ENCODE results near the gene TMEM134. TPM values are rescaled to one million over a fixed set of nuclear protein-coding genes. Genes with fewer than 3 reads are reported as not detected.
A peak's percentile ranks its signal among the peaks of the same experiment; 100 is the strongest.
"Not testable (repeated sequence)": the region's sequence is repeated elsewhere in the genome, so short reads cannot be mapped to it uniquely, and the experiment has no call there.

The TMEM134 gene, protein sequence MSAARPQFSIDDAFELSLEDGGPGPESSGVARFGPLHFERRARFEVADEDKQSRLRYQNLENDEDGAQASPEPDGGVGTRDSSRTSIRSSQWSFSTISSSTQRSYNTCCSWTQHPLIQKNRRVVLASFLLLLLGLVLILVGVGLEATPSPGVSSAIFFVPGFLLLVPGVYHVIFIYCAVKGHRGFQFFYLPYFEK
- total RNA-seq (2014; rRNA removed; shearing (Covaris generic)): 42.5 and 67.7 TPM in 2 replicates

DNA sequence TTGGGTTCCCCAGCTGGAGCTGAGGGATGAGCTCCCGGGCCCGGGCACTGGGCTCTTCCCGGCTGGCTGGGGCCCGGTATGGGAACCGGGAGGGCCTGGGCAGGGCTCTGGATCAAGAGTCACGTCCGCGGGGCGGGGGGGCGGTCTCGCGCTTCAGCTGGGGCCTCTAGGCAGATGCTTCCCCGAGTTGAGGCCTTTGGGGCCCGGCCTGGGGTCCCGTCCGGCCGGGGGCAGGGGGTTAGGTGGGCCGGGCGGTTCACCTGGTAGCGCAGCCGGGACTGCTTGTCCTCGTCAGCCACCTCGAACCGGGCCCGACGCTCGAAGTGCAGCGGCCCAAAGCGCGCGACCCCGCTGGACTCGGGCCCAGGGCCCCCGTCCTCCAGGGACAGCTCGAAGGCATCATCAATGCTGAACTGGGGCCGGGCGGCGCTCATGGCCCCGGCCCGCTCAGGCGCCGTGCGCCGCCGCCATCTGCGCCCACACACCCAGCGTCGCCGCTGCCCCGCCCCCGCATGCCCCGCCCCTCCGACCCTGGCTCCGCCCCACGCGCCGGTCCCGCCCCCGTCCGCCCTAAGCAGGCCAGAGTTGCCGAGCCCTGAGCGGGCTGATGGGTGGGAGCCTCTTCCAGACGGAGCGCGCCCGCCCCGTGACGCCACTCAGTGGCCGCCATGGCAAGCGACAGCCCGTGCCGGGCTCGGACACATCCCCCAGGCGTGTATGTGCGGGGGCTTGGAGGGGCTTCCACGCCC, at the start of gene TMEM134:
TMEM134 (minus strand) TSS at position 493 of the 749 bp plus-strand sequence; CDS start at position 434, 59 bp downstream.
- peak; percentile 94 for DNase-seq (ENCODE audit: low spot score)

DNA sequence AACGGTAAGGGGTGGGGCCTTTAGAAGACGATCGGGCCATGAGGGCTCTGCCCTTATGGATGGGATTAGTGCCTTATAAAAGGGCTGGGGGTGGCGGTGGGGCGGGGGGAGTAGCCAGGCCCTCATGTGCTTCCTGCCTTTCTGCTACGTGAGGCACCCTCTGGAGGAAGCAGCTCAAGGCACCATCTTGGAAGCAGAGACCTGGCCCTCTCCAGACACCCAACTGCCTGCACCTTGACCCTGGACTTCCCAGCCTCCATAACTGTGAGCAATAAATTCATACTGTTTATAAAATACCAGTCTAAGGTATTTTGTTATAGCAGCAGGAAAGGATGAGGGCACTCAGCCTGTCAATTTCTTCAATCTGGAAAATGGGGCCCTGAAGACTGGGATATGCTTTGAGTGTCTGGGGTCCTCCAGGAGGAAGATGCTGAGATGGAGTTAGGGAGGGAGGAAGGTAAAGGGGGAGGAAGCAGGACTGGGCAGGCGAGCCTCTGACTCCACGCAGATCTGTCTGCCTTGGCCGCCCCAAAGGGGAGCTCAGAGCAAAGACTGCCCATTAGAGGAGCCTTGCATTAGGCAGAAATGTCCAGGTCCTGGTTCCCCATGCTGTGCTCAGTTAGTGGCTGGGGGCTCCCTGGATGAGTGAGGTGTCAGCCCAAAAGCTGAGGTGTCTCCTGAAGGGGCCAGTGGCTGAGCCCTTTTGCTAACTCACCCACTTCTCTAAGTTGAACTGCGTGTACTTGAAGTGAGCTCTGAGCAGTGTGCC, 48.9 kb upstream of the TMEM134 start:
- no peak for DNase-seq (ENCODE audit: low spot score)

DNA sequence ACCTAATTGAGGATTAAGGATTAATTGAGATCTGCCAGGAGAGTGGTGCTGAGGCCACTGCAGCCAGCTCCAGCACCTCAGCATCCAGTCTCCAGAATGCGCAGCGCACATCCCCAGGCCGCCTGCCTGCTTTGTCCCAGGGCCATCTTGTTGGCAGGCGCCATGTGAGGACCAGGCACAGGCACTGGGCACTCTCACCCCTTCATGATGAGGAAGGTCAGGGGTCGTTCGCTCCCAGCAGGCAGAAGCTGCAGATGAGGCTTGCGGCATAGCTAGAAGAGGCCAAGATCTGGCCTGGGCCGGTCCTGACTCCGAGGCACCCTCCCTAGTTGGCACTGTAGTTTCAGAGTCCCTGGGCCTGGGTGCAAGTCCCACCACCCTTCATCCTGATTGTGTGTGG, 47.8 kb upstream of the TMEM134 start:
- no peak for DNase-seq (ENCODE audit: low spot score)

DNA sequence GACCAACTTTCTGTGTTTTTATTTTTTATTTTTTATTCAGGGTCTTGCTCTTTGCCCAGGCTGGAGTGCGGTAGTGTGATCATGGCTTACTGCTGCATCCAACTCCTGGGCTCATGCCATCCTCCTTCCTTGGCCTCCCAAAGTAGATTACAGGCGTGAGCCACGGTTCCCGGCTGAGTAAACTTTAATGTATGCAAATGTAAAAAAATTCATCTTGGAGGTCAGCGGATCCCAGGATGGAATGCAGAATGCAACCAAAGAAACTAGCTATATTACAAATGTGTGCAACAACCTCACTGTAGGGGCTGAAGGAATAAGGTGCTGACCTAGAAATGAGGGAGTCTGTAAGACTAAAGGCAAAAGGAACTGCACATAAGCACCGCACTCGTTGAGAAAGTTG, 45.1 kb upstream of the TMEM134 start:
- DNase-seq (ENCODE audit: low spot score): no peak

DNA sequence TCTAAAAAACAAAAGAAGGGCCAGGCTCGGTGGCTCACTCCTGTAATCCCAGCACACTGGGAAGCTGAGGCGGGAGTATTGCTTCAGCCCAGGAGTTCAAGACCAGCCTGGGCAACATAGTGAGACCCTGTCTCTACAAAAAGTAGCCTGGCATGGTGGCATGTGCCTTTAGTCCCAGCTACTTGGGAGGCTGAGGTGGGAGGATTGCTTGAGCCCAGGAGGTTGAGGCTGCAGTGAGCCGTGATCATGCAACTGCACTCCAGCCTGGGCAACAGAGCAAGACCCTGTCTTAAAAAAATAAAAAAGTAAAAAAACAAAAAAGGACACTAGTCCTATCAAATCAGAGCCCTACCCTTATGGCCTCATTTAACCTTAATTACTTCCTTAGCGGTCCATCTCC, 42.5 kb upstream of the TMEM134 start:
- DNase-seq (ENCODE audit: low spot score): not testable (repeated sequence)

DNA sequence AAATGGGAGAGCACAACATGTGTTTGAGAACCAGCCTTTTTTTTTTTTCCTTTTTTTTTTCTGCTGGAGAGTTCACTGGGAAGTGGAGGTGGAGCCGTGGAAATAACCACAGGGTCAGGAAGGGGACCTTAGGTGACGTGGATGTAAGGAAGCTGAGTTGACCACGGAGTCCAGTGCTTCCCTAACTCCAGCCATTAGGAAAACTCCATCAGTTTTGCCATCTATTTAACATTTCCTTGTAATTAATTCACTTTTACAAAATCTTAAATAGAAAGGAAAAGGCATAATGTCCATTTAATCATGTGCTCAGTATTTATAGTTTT, 40.9 kb upstream of the TMEM134 start:
- no peak for DNase-seq (ENCODE audit: low spot score)

DNA sequence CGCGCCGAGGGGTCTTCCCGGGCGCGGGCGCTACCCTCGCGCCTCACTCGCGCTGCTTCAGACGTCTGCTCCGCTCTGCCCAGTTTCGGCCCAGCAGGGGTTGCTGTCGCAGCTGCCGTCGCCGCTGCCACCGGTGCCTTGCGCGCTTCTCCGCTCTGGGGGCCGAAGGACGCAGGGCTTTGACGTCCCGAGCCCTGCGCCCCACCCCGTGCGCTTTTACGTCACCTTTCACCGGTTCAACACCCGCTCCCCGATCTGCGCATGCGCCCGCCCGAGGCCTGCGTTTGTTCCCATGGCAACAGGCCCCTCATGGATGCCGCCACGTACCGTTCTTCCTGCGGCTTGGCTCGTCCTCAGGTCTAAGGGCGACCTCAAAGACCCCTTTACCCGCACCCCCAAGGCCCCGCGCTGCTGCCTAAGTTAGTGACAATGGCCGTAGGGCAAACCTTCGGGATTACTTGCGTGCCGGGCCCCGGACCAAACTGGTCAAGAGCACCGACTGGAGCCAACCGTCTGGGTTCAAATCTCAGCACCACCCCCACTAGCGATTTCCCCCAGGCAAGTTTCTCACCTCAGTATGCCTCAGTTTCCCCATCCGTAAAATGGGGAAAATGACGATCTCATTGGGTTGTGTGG, 39.6 kb upstream of the TMEM134 start:
- DNase-seq (ENCODE audit: low spot score): peak; percentile 99

DNA sequence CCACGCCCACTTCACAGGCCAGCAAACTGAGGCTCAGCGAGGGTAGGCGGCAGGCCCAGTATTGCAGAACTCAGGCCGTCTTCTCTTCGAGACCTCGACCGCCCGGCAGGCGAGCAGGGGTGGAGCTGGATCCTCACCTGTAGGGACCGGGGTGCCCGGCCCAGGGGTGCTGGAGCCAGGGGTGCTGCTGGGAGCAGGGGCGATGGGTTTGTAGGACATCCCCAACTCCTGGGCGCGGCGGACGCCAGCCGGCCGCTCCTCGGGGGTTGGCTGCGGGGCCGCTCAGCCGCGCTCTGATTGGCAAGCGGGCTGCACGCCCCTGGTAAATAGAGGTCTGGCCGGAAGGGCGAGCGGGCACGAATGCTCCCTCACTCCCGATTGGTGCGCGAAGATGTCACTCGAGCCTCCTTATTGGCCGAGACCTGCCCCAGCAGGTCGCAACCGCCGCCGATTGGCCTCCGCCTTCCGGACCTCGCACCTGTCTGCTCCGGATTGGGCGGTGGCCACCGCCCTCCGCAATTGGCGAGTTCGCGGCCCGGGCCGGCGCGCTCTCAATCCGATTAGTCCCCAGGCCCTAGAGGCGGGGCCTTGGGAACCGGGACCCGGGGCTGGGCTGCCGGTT, 38.9 kb upstream of the TMEM134 start, which contains the start of gene CDK2AP2:
CDK2AP2 (minus strand) TSS at position 299 of the 622 bp plus-strand sequence; CDS start at position 219, 80 bp downstream.
- peak; percentile 100 for DNase-seq (ENCODE audit: low spot score)

DNA sequence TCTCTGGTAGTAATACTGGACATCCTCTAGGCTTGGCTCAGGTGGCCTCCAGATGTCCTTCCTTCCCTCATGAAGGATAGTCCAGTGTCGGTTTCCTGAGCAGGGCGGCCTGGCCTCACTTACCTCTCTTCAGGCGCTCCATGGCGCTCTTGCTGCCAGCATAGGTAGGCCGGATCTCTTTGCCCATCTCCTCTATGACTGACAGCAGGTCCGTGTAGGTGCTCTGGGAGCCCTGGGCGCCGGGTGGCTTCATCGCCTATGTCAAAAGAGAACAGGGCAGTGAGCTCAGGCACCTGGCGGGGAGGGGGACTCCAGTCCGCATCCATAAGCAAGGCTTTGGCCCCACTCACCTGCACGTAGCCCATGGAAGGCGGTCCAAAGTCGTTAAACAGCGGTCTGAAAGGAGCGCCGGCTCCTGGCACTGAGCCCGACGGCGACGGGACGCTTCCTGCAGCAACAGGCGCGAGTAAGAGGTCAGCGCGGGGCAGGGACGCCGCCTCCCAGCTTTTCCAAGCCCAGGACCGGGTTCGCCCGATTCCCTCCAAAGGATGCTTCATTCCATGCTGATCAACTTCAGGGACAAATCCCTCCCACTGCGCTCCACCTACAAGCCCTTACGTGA, 38.3 kb upstream of the TMEM134 start:
- DNase-seq (ENCODE audit: low spot score): peak; percentile 83

DNA sequence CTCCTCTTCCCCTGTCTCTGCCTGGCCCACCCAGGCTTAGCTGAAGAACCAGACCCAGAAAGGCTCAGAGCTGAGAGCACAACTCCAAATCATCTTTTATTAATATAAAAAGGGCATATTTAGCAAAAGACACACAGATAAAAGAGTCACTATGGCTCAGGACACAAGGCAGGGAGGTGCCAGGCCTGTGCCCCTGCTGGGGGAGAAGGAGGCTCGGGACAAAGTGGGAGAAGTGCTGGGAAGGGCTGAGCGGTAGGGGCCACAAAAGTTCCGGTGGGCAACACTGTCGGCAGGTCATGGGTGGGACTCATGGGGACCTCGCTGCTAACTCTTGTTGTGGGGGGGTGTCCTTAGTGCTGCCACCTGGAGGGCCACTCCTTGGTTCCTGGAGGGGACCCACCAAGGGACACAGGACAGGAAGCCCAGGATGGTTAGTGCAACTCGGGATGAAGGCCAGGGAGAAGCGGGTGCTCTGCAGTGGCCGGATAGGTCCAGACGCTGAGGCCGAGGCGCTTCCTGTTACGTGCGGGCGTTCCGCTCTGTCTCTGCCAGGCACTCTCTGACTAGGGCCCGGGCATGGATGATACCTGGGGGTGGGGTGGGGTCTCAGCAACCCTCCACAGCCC, 37.5 kb upstream of the TMEM134 start:
- no peak for DNase-seq (ENCODE audit: low spot score)

DNA sequence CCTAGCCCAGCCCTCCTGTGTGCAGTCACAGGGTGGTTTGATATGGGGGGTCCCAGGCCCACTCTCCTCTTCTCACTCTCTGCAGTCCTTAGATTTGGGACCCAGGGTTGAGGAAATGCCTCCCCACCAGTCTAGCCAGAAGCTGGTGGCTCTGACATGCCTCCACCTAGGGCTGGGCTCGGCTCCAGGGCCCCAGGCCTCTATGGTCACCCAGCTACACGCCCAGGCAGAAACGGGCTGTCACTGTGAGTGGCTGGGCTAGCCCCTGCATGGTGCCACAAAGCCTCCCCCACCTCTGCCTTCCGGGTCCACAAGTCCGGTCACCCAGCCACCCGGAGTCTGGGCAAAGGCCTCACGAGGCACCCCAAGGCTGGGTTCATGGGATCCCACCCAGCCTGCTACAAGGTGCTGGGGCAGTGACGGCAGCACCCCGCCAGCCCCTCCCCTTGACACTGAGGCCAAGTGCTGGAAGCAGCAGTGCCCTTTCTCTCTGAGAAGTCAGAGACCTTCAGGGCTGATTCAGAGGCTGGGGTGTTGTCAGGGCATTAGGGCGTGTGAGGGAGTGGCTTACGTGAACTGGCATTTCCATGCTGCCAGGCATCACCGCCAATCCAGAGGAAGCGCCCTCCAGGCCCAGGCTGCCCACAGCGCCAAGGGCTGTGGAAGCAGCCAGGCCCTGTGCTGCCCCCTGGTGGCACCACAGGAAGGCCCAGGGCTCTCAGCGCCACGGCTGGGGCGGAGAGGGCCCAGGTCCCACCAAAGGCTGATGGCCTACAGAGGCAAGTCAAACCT, 36.8 kb upstream of the TMEM134 start:
- peak; percentile 99 for DNase-seq (ENCODE audit: low spot score)

DNA sequence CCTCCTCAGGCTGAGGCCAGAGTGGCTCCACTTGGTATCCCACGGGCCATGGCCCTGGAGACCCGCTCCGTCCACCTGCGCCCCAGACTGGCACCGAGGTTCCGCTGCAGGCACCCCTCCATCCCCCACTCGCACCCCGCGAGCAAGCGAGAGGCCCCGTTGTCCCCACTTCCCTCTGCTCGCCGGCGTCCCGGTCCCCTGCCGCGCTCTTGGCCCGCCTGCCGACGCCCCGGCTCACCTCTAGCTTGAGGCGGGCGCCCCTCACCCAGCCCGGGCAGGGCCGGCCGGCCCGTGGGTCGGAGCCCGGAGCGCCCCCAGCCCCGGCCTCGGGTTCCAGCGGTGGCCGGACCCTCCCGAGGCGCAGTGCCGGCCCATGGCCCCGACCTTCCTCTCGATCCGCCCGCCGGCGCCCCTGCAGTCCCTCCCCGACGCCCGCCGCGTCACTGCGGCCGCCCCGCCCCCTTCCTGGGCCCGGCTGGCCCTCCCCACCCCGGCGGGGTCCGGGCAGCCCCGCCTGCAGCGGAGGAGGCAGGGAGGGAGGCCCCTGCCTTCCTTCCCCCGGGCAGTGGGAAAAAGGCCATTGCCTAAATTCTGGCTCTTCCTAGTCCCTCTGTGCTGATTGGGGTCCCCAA, 36.0 kb upstream of the TMEM134 start, which contains the start of gene PITPNM1:
PITPNM1 (minus strand) TSS at position 414 of the 632 bp plus-strand sequence. CDS start 1,183 bp downstream, outside the sequence.
- DNase-seq (ENCODE audit: low spot score): peak; percentile 39

DNA sequence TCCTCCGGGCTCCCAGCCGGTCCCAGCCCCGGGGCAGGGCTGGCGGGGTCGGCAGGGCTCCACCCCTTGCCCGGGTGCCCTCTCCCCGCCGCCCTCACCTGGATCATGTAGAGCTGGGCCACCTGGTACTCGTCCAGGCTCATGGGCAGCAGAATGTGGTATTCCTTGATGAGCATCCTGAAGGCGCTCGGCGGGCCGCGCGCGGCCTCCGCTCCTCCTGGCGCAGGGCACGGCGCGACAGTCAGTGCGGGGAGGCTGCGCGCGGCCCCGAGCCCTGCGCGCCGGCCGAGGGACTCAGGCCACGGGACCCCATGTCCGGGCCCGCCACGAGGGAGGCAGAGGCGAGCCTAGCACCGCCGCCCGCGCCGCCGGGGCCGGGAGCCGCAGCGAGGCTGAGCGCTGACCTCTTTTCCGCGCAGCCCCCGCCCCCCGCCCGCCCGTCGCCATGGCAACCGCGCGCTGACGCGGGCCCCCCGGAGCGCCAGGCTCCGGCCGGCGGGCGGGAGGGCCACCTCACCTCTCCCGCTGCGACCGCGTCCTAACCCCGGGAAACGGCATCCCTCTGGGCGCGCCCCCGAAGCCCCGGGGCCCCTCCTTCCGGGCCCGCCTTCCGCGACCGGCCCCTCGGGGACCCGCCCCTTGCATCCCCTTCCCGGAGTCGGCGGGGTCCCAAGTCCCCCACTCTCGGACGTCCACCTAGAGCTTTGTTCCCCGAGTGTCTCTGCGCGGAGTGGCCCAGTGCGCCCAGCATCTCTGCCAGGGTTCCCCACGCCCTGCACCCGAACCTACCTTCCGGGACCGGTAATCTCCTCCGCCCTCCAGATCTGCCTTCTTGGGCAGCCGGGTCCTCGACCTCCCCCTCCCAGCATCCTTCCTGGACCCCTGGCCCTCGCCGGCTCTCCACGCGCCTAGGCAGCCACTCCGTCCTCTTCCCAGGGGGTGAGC, 35.2 kb upstream of the TMEM134 start:
- peak; percentile 21 for DNase-seq (ENCODE audit: low spot score)

DNA sequence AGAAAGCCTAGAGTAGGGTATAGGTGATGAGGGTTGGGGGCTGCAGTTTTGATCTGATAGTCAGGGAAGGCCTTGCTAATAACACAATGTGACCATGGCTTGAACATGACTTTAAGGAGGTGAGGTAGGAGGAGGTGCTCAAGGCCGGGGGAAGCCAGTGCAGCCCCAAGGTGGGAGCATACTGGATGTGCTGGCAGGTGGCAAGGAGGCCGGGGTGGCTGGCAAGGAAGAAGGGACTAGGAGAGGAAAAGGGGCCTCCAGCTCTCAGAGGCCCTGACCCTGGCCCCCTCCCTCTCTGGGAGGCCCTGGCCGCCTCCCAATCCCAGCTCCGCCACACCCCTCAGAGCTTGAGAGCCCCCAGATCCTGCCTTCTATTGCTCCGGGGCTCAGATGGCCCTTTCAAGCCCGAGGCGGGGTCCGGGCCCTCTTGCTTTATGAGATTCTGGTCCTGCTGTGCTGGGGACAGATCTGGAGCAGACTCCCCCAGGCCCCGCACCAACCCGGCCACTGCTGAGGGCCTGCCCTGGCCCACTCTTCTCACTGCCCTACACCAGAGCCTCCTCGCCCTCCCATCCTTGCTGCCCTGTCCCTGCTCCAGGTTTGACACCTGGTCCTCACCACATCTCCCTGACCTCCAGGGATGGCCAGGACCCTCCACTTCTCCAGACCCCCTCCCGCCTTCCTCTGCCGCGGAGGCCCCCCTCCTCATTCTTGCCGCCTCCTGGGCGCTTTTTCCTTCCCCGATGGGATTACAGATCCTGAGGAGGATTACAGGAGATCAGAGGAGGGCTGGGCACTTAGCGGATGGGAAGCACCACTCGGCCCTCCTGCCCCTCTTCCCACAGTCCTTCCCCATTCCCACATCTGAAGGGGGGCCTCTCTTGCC, 34.3 kb upstream of the TMEM134 start:
- no peak for DNase-seq (ENCODE audit: low spot score)

DNA sequence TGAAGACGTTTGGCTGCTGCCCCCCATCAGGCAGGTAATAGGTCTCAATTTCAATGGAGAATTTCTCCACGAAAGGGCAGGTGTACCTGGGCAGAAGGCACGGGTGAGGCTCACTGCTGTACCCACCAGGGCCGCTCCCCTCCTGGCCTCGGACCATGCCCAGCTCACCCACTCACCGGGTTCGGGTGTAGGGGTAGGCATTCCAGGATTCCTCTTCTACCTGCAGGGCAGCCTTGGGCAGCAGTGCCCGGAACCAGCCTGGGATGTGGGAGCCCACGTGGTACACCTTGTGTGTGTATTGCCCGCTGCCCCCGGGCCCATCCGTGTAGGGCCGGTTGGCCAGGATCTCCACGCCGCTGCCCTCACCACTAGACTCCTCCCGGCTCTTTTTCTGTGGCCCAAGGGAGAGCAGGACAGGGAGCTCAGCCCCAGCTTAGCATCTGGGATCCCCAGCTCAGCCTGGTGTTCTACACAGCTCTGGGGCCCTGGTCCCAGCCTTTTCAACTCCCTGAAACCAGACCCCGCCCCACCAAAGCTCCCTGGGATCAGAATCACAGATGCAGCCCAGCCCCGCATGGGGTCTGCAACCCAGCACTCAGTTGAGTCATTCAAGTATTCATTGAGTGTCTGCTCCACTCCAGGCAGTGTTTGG, 33.4 kb upstream of the TMEM134 start:
- no peak for DNase-seq (ENCODE audit: low spot score)

DNA sequence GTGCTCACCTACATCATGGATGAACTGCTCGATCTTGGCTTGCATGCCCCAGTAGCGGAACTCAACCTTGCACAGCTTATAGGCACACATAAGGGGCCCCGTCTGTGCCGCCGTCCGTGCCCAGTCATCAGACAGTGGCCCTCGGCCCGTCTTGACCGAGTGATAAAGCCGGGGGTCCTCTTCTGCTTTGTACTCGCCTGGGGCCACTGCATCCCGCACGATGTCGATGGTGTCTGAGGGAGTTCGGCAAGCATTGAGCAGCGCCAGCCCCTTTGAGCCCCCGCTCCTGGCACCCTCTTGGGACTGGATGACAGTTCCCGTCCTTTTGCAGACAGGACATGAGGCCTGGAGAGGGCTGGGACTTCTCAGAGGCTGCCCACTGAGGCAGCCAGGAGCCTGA, 32.8 kb upstream of the TMEM134 start:
- no peak for DNase-seq (ENCODE audit: low spot score)
